SH-SY5Y (cell line): Measurements from ENCODE around the gene EPHB2.

Experiments
- GATA2 ChIP-seq: IDR thresholded peaks from 2 replicates; pipeline ENCODE4 v1.6.1; 2011; ENCODE audit warnings: mild to moderate bottlenecking, low read depth, low read length
- GATA3 ChIP-seq: IDR thresholded peaks from 2 replicates; pipeline ENCODE4 v1.6.1; 2011; ENCODE audit warnings: low read depth, mild to moderate bottlenecking, low read length, moderate library complexity

GRCh38 chr1:22780696-22781095 is 70.1 kb downstream of the EPHB2 start:
- TF ChIP-seq GATA3 = no peak
- TF ChIP-seq GATA2 = no peak
